Hematopoietic multipotent progenitor cell treated with erythropoietin and hydrocortisone succinate and interleukin-3 and kit ligand, for 17 days (in vitro differentiated cells): Measurements from ENCODE around the gene HSD17B2.

Source experiments
- DNase-seq: peaks from one replicate; pipeline ENCODE4 v3.0.0-alpha.2; 2015; ENCODE audit warnings: low spot score

HSD17B2 gene

GRCh38 chr16:82020051-82020450, 15.0 kb upstream of the HSD17B2 start:
- DNase-seq = no peak

GRCh38 chr16:82023206-82023605, 11.8 kb upstream of the HSD17B2 start:
- no peak for DNase-seq

DNA sequence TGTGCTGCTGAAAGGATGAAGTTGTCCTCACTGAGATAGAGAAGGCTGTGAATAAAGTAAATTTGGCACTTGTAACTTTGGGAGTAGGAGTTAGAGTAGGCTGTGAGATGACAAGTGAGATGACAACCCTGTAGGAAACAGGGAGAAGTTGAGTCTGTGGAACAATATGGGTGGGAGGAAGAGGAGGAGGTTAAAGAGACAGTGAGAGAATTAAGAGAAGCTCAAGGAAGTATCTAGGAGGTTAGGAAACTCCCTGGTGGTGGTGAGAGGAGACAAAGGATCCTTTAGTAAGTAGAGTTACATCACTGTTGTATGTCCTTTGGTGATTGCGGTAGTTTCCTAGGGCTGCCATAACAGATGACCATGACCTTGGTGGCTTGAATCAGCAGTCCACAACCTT, 10.7 kb upstream of the HSD17B2 start:
- DNase-seq = no peak

GRCh38 chr16:82024883-82025282, 10.2 kb upstream of the HSD17B2 start:
- DNase-seq = no peak

- no peak for DNase-seq
Observed at GRCh38 chr16:82027629-82028064, 7.4 kb upstream of the HSD17B2 start.

GRCh38 chr16:82031116-82032084, 3.7 kb upstream of the HSD17B2 start:
- DNase-seq = no peak

DNA sequence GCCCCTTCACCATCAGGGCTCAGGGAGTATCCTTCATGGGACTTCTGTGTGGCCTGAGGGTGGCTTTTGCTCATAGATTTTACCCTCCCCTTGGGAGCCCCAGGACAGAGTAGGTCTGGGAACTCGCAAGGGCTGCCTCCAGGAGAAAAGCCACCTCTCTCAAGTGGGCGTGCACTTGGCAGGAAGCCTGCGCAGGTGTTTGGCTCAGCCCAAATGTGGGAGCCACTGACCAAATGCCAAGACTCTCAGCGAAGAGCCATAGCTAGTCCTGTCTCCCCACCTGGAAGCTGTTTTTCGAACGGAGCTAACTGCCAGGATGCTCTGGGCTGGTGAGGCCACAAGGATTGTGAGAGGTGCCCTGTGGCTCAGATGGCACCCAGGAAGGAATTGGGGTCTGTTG, 2.0 kb upstream of the HSD17B2 start:
- no peak for DNase-seq

DNA sequence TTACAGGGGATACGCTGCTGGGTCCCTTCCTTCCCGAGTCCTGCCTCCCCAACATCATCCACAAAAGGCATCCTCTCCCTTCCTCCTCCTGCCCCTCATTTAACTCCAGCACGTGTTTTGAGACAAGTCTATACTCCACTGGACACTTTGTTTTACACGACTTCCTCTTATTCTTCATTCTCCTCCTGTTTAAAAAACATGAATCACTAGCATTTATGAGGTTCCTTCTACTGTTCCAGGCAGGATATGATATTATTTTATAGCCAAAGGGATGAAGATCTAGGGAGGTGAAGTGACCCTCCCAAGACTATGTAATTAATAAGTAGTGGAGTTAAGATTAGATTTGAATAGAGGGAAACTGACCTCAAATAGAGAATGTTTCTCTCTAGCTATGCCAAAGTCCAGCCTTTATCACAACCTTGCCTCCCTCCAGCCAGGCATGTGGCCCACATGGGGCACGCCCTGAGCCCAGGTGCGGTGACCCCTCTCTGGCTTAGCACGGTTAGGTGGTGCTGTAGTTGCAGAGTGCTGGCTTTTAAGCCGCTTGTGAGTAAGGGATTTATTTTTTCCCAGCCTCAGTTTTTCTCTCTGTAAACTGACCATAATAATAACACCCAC, 1.3 kb upstream of the HSD17B2 start:
- no peak for DNase-seq

DNA sequence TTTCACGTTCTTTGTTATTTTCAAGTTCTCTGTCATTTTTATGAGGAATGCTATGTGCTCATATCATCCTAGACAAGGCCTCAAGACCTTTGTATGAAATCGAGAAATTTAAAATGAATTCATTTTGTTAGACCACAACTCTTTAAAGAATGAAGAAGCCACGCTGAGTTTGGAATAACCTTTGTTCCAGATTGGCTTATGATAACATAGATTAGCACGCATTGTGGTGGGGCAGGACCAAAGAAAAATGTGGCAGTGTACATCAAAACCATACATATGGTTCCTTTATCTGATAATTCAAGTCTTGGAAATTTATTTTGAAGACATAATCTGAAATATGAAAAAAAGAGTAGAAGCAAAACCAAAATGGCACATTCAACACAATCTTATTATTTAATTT, 2.2 kb downstream of the HSD17B2 start:
- no peak for DNase-seq

- DNase-seq = no peak
Observed at GRCh38 chr16:82037666-82038065, 2.6 kb downstream of the HSD17B2 start.

- no peak for DNase-seq
Observed at GRCh38 chr16:82040296-82040695, 5.2 kb downstream of the HSD17B2 start.

DNA sequence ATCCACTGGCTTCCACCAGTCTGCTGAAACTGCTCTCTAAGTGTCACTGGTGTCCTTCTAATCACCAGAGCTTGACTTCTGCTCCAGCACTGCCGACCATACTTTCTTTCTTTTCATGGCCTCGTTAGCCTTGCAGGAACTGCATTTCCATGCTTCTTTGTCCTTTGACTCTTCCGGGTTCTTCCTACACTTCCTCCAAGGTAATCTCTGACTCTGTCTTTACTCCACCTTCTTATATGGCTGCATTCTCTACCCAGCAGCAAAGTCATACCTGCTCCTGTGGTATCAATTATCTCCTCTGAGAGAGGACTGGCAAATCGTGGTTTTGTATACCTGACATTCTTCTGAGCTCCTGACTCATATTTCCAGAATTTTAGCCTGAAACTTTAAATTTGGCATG, 6.5 kb downstream of the HSD17B2 start:
- DNase-seq = no peak

GRCh38 chr16:82042144-82042543, 7.1 kb downstream of the HSD17B2 start:
- DNase-seq = no peak

DNA sequence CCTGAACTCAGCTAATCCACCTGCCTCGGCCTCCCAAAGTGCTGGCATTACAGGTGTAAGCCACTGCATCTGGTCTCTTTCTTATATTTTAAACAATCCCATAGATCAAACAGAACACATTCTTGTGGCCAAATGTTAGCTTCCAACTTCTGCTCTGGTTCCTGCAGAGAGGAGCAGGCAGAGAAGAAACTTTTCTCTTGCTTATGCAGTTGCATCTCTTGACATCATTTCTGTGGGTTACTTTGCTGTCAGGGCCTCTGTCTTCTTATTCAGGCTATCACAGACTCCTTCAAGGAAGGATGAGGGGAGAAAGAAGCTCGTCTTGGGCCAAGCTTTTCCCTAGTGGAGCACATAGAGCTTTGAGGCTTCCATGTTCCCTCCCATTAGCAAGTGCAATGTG, 7.8 kb downstream of the HSD17B2 start:
- DNase-seq = no peak

DNA sequence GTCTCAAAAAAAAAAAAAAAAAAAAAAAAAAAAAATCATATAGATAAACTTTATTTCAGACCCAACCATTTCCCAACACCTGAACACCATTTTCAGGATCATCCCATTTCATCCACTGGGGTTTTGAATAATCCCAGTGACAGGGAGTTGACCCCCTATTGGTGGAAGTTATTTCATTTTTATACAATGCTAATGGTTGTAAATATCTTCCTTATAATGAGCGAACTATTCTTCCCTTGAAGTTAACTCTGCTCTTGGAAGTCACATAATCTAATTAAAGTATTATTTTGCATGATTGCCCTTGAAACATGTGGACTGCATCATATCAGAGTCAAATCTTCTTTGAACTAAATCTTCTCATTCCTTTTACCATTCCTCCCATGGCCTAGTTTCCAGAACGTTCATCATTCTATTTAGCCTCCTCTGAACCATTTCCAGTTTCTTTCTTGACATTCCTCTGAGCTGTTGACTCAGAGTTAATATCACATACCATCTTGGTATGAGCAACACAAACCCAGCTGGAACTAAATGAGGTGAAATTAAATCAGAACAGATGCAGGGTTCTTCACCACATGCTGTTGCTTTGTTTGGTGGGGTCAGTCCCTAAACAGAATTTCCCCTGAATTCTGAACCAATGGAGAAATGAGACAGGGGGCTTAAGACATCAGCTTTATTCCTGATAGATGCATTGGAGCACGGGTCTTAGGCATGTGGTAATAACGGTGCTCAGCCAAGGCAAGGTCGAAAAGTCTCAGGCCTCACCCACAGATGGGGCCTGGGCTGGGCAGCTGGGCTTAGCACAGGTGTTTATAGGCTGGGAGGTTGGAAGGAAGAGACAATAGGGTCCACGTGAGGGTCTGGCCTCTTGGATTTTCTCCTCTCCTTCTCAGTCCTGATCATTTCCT, 8.9 kb downstream of the HSD17B2 start:
- DNase-seq = no peak

- DNase-seq = no peak
Observed at GRCh38 chr16:82044585-82044911, 9.5 kb downstream of the HSD17B2 start.

DNA sequence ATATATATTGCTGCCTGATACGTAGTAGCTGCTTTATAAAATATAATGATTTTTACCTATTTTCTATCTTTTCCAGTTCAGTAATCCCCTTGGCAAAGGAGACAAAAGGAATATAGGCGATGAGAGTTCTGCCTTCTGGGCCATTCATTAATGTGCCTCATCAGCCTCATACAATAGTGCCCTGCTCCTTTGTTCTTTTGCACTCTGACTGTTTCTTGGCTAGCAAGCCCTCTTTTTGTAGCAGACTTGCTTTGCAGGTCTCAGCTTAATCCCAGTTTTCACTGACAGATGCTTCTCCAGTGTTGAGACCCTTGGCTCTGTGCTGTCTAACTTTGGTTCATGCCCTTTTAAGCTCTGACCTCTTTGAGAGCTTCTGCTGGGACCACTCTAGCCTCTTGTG, 10.4 kb downstream of the HSD17B2 start:
- DNase-seq = no peak

DNA sequence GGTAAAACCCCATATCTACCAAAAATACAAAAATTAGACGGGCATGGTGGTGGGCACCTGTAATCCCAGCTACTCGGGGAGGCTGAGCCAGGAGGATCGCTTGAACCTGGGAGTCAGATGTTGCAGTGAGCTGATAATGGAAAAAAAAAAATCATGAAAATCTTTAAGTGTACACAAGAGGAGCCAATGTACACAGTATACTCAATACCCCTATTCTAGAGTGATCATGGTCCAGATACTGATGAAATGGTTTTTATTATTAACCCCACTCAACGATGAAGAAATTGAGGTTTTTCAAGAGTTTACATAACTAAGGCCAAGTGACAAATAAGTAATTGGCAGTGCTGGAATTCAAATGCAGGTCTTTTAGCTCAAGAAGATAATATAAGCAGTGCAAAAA, 11.5 kb downstream of the HSD17B2 start:
- no peak for DNase-seq

DNA sequence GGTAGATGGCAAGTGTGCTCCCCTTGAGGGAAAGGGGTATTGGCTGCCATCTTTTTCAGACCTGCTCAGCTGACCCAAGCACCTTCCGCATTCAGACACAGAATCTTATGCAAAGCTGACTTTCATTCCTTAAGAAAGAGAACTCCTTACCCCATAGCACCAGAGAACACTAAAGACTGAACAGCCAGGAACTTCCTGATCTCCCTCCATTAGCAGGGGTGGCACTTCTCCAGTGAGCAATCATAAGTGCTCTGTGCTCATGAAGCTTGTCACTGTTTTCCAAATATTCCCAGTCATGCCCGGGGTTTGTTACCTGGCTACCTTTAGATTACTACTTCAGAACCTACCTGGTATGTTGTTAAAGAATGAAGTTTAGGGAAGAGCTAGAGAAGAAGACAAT, 11.9 kb downstream of the HSD17B2 start:
- DNase-seq = no peak

DNA sequence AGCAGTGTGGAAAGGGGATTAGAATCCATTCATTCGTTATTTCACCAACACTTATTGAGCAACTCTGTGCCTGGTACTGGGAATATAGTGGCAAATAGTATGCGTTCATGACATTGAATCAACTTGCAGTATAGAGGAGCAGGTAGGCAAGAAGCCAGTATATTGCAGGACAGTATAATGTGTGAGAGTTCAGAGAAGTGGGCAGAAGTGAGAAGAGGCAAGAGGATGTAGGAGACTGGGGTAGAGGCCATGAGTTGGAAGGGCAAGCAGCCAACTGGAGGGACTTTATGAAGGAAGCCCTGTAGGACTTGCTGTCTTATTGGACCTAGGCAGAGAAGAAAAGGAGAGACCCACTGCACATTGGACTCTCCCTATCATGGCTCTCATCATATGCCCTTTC, 12.3 kb downstream of the HSD17B2 start:
- no peak for DNase-seq

- no peak for DNase-seq
Observed at GRCh38 chr16:82047787-82048186, 12.7 kb downstream of the HSD17B2 start.

DNA sequence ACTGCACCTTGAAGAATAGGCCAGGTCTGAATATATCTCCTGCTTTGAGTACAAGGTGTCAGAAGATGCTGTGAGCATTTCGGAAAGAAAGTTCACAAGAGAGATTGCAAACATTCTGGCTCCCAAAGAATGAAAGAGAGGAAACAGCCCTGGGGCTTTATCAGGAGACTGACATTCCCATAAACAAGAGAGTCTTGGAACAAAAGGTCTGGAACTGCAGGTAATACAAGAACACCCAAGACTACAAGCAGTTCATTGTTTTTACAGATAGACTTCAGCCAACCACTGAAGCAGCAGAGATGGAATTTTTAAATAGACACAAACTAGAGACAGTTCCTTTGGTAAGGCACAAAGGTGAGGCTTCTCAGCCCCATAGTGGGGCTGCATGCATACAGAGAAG, 14.4 kb downstream of the HSD17B2 start:
- DNase-seq = no peak

DNA sequence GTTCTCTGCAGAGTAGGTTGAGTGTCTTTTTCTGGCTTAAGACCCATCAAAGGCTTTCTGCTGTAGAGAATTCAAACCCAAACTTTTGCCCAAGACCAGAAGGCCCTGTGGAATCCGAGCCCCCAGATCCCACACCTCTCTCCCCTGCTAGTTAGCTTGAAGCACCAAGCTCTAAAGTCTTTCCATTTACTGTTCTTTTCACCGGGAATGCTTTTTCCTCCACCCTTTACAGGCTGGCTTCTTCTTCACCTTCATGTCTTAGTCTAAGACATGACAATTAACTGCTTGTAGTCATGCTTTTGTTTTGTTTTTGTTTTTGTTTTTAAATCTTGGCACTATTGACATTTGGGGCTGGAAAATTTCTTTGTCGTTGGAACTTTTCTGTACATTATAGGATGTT, 15.5 kb downstream of the HSD17B2 start:
- no peak for DNase-seq
